Ovary (tissue), 9 donors: ENCODE results near the gene HMCES. TPM values are rescaled to one million over a fixed set of nuclear protein-coding genes. Genes with fewer than 3 reads are reported as not detected.

ENCODE experiments used
- DNase-seq, 5 donors: peaks; one replicate each; pipeline ENCODE4 v3.0.0-alpha.2; 2019 to 2020
- H3K27ac ChIP-seq, 2 donors: fragments of 200-600 bp; one replicate each; pipeline versions ENCODE4 v1.5.1 to v1.8.0; 2019 to 2022
- H3K27me3 ChIP-seq: fragments of 200-600 bp; one replicate; pipeline ENCODE4 v1.8.0; 2022
- H3K36me3 ChIP-seq: fragments of 200-600 bp; sonication (generic); one replicate; pipeline ENCODE4 v1.5.1; 2019
- H3K4me1 ChIP-seq: one replicate; pipeline ENCODE4 v1.8.1; 2013; ENCODE audit warnings: mild to moderate bottlenecking, moderate library complexity; ENCODE audit not compliant: insufficient read depth
- H3K4me3 ChIP-seq: fragments of 200-600 bp; sonication (generic); one replicate; pipeline ENCODE4 v1.5.1; 2017
- H3K9me3 ChIP-seq, 2 donors: fragments of 200-600 bp in 1 of 2; sonication (generic) in 1 of 2; one replicate each; pipeline versions ENCODE4 v1.5.1 to v1.8.1; 2013 to 2019; ENCODE audit warnings: mild to moderate bottlenecking in 1 of 2, moderate library complexity in 1 of 2
- EP300 ChIP-seq: sonication (generic); formaldehyde crosslinking; IDR thresholded peaks from one replicate; pipeline ENCODE4 v1.6.1; 2017; ENCODE audit warnings: antibody characterized with exemption
- POLR2A ChIP-seq: fragments of 450-650 bp; IDR thresholded peaks from one replicate; pipeline ENCODE4 v1.6.1; 2017; ENCODE audit warnings: antibody characterized with exemption, mild to moderate bottlenecking, moderate library complexity
- WGBS, 3 donors: extraction: QIAGEN DNeasy Blood & Tissue Kit in 1 of 3; methylation state at CpG; one replicate each; pipeline versions ENCODE4 v1.1.5 to v1.1.7; 2013 to 2017; 5-methylcytosine and 5-hydroxymethylcytosine counted together
- intact Hi-C, 4 donors: fragments of 100-400 bp; cut with DNase I; formaldehyde crosslinking; loops; one replicate each; pipeline versions ENCODE4 v1.11.0 to v1.15.1; 2022 to 2023
- polyA plus RNA-seq, 2 donors: library from polyadenylated mRNA; stranded (reverse); fragments of 200-250 nt in 1 of 2; fragments of 350-450 nt in 1 of 2; fragmentation: Illumina TruSeq in 1 of 2; extraction: RNeasy Lipid Tissue Mini Kit (QIAGEN cat#74804) in 1 of 2; gene quantifications; one replicate each; pipeline ENCODE4 v1.2.3, GENCODE V29; 2013 to 2014
- total RNA-seq, 7 donors: library from RNA; depleted of rRNA in 2 of 7; stranded (reverse); fragments of >200 nt in 2 of 7; fragmentation: NEBNext Ultra II Directional in 3 of 7; extraction: Animal tissue kit (Norgen Biotek cat#: 25700) in 3 of 7; gene quantifications; one replicate each; pipeline versions ENCODE4 v1.1.0 to v1.2.4, GENCODE V29; 2016 to 2023
- TF ChIP-seq, protein P1 (sequence below), 3 donors: fragments of 450-650 bp in 2 of 3; fragments of 200-600 bp in 1 of 3; IDR thresholded peaks; one replicate each; pipeline versions ENCODE4 v1.5.1 to v1.8.0; 2016 to 2022; ENCODE audit warnings: antibody characterized with exemption in 3 of 3, mild to moderate bottlenecking in 1 of 3
- donor health status: DM: no; HTN: no; CAD: no; lungs with moderate emphysema.
- donor health status: DM: no; HTN: no; CAD: no.
- donor health status: Bipolar disorder and iron deficiency.
- donor health status: DM: yes; HTN: yes; CAD: no.
- donor health status: DM: no; HTN: no; CAD: no.
- donor health status: DM: yes; HTN: yes; CAD: no.

Gene HMCES
- total and polyA plus RNA-seq, 9 donors = 15.5 to 44.5 (median 35.2) TPM

DNA sequence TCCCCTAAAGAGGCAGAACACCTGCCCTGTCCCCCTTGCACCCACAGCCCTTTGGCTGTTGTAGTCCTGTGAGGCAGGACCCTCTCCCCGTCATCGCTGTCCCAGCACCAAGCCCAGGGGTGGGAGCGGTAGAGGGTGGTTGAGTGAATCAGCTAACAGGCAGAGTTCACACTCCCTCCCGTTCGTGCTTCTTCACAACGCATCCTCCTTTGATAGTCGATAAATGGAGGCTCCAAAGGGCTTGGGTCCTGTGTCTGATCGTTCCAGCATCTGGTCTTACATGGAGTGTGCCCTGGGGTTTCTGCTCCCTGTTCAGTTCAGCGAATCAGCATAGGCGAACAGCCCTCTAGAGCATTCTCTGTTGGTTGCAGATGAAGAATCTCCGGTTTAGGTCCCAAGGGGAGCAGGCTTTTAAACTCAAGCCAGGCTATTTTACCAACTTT, 820 bp upstream of the HMCES start:
- no peaks in the 10 kb centered on the region for H3K36me3 ChIP-seq
- no peaks in the 10 kb centered on the region for H3K27me3 ChIP-seq
- peak in 4 of 5 donors; percentile 17 to 40 (median 36) for DNase-seq
- 53 to 69% (median 56%) methylated on average over 11 of the region's 11 CpGs for WGBS, 3 donors
- H3K4me3 ChIP-seq = no peak overlapping the region
- TF ChIP-seq POLR2A (no peak), EP300 (no peak)
- TF ChIP-seq, protein P1, sequence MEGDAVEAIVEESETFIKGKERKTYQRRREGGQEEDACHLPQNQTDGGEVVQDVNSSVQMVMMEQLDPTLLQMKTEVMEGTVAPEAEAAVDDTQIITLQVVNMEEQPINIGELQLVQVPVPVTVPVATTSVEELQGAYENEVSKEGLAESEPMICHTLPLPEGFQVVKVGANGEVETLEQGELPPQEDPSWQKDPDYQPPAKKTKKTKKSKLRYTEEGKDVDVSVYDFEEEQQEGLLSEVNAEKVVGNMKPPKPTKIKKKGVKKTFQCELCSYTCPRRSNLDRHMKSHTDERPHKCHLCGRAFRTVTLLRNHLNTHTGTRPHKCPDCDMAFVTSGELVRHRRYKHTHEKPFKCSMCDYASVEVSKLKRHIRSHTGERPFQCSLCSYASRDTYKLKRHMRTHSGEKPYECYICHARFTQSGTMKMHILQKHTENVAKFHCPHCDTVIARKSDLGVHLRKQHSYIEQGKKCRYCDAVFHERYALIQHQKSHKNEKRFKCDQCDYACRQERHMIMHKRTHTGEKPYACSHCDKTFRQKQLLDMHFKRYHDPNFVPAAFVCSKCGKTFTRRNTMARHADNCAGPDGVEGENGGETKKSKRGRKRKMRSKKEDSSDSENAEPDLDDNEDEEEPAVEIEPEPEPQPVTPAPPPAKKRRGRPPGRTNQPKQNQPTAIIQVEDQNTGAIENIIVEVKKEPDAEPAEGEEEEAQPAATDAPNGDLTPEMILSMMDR (IDR thresholded peaks at IDR 0.05) = no peak
- H3K9me3 ChIP-seq = no peaks in the 10 kb centered on the region
- peaks cover 2% of the 10 kb centered on the region for H3K4me1 ChIP-seq
- peak overlapping the region; percentile 81 to 92 for H3K27ac ChIP-seq
- intact Hi-C loops = loop anchor here in 2 of 4 donors (2.0 to 5.0 kb wide), 2 partner anchors 37 to 39 kb away; a partner anchor contains a TSS

DNA sequence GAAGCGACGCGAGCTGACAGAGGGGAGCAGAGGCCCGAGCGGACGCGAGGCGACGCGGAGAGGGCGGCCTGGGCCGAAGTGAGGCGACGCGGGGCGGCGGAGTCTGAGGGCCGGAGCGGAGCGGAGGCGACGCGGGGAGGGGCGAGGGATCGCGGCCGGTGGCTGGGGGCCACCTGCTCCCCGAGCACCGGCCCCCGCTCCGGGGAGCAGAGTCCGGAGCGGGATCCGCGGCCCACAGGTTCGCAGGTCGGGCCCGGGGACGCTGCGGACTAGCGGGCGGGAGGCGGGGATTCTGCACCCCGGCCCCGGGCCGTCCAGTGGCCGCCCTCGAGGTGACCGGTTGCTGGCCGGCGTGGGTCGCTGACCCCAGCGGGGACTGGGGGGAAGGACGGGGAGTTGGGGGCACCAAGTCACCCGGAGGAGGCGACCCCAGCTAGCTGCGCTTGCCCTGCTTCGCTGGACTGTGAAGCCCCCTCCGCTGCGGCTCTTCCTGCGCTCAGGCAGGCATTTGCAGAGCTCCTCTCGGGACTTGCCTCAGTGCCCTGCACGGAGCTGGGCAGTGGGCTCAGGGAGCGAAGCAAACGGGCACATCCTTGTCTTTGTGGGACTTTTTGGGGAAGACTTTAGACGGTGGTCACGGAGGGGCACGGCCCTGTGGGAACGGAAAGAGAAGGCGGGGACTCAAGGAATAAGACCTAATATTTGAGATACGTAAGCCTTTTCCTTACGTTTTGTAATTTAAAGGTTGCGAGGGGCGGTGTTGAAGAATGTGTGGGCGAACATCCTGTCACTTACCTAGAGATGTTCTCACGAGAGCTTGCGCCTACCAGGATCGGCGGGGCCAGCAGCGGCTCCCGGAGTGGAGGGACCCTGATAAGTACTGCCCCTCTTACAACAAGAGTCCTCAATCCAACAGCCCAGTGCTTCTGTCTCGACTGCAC, 566 bp downstream of the HMCES start:
- H3K27me3 ChIP-seq = no peaks in the 10 kb centered on the region
- intact Hi-C loops = loop anchor here in 3 of 4 donors (1.0 to 5.0 kb wide), 3 partner anchors 36 to 38 kb away; a partner anchor contains a TSS
- TF ChIP-seq, protein P1 (IDR thresholded peaks at IDR 0.05) = no peak
- TF ChIP-seq POLR2A = no peak
- no peak for TF ChIP-seq EP300
- no peaks in the 10 kb centered on the region for H3K9me3 ChIP-seq
- H3K36me3 ChIP-seq = no peaks in the 10 kb centered on the region
- peak; percentile 34 to 64 (median 51) for DNase-seq
- H3K4me1 ChIP-seq = peaks cover 2% of the 10 kb centered on the region
- WGBS, 3 donors = 0 to 1% (median 1%) methylated on average over 57 to 82 of the region's 82 CpGs
- peak overlapping the region; percentile 76 for H3K4me3 ChIP-seq
- peak overlapping the region; percentile 81 to 92 for H3K27ac ChIP-seq

DNA sequence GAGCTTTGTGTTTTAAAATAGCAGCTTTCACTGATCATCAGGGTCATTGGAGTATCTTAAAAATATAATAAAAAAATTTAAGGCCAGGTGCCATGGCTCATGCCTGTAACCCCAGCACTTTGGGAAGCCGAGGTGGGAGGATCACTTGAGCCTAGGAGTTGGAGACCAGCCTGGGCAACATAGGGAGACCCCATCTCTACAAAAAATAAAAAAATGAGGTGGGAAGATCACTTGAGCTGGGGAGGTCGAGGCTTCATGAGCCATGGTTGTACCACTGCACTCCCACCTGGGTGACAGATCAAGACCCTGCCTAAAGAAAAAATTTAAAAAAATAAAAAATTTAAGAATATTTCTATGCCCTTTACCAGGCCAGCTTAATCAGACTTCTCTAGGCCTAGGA, 1.5 kb downstream of the HMCES start:
- H3K36me3 ChIP-seq = no peaks in the 10 kb centered on the region
- intact Hi-C loops = no loop called here
- no peaks in the 10 kb centered on the region for H3K27me3 ChIP-seq
- no peaks in the 10 kb centered on the region for H3K9me3 ChIP-seq
- H3K4me3 ChIP-seq = no peak overlapping the region
- peaks cover 2% of the 10 kb centered on the region for H3K4me1 ChIP-seq
- WGBS, 3 donors = 54 to 70% (median 60%) methylated on average over 2 of the region's 2 CpGs
- peak overlapping the region in 1 of 2 donors; percentile 81 for H3K27ac ChIP-seq
- DNase-seq = no peak
- TF ChIP-seq POLR2A (no peak), EP300 (no peak)

DNA sequence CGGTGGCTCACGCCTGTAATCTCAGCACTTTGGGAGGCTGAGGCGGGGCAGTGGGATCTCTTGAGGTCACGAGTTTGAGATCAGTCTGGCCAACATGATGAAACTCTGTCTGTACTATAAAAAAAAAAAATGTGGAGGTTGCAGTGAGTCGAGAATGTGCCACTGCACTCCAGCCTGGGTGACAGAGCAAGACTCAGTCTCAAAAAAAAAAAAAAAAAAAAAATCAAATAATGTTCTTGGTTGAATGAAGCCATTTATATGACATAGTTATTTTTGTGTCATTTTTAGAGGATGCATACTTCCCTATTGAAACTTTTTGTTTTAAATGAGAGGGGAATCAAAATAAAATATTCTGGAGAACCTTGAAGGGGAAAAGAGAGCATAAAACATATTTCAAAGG, 3.1 kb downstream of the HMCES start:
- no peak for TF ChIP-seq EP300
- TF ChIP-seq, protein P1 (IDR thresholded peaks at IDR 0.05) = no peak
- no peak overlapping the region for H3K27ac ChIP-seq
- no peak for DNase-seq
- H3K27me3 ChIP-seq = no peaks in the 10 kb centered on the region
- H3K36me3 ChIP-seq = no peaks in the 10 kb centered on the region
- WGBS, 3 donors = 84 to 90% (median 89%) methylated on average over 5 of the region's 5 CpGs
- intact Hi-C loops = no loop called here
- peaks cover 2% of the 10 kb centered on the region for H3K4me1 ChIP-seq
- no peaks in the 10 kb centered on the region for H3K9me3 ChIP-seq
- H3K4me3 ChIP-seq = no peak overlapping the region
